Hepatocyte (in vitro differentiated cells): ENCODE data around the gene SLC25A18.

Experiments used
- EZH2 ChIP-seq: fragments of 200-600 bp; sonication (generic); IDR thresholded peaks from 2 replicates; pipeline ENCODE4 v1.6.1; 2016; ENCODE audit warnings: antibody characterized with exemption, mild to moderate bottlenecking, borderline replicate concordance
- EZH2phosphoT487 ChIP-seq: fragments of 200-600 bp; sonication (generic); IDR thresholded peaks from one replicate; pipeline ENCODE4 v1.6.1; 2018; ENCODE audit warnings: antibody characterized with exemption, mild to moderate bottlenecking, low read depth, moderate library complexity; ENCODE audit not compliant: unreplicated experiment, severe bottlenecking
- TF ChIP-seq, protein P1 (sequence below): fragments of 200-600 bp; sonication (generic); IDR thresholded peaks from 2 replicates; pipeline ENCODE4 v1.5.1; 2016; ENCODE audit warnings: antibody characterized with exemption, mild to moderate bottlenecking; ENCODE audit not compliant: poor library complexity

DNA sequence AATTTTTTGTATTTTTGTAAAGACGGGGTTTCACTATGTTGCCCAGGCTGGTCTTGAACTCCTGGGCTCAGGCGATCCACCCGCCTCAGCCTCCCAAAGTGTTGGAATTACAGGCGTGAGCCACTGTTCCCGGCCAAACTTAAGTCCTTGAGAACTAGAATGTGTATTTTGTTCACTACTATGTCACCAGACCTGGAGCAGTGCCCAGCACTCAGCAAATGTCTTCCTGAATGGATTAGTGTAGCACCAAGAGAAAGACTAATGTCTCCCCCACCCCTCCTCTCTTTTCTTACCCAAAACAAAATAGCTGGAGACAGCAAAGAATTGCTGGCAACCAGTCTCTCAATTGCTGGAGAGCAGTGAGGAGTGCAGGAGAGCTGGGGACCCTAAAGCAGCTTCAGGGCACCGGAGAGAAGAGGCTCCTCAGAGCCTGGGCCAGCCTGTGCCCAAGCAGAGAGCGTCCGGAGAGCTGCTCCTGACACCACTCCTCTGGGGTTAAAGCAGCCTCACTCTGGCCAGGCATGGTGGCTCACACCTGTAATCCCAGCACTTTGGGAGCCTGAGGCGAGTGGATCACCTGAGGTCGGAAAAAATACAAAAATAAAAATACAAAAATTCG is 14.9 kb downstream of the SLC25A18 start:
- TF ChIP-seq, protein P1, sequence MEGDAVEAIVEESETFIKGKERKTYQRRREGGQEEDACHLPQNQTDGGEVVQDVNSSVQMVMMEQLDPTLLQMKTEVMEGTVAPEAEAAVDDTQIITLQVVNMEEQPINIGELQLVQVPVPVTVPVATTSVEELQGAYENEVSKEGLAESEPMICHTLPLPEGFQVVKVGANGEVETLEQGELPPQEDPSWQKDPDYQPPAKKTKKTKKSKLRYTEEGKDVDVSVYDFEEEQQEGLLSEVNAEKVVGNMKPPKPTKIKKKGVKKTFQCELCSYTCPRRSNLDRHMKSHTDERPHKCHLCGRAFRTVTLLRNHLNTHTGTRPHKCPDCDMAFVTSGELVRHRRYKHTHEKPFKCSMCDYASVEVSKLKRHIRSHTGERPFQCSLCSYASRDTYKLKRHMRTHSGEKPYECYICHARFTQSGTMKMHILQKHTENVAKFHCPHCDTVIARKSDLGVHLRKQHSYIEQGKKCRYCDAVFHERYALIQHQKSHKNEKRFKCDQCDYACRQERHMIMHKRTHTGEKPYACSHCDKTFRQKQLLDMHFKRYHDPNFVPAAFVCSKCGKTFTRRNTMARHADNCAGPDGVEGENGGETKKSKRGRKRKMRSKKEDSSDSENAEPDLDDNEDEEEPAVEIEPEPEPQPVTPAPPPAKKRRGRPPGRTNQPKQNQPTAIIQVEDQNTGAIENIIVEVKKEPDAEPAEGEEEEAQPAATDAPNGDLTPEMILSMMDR: no peak
- no peak for TF ChIP-seq EZH2
- no peak for TF ChIP-seq EZH2phosphoT487
